Measurements from ENCODE around the gene CLIC2.
"Not testable (repeated sequence)": the region's sequence is repeated elsewhere in the genome, so short reads cannot be mapped to it uniquely, and the experiment has no call there.

DNA sequence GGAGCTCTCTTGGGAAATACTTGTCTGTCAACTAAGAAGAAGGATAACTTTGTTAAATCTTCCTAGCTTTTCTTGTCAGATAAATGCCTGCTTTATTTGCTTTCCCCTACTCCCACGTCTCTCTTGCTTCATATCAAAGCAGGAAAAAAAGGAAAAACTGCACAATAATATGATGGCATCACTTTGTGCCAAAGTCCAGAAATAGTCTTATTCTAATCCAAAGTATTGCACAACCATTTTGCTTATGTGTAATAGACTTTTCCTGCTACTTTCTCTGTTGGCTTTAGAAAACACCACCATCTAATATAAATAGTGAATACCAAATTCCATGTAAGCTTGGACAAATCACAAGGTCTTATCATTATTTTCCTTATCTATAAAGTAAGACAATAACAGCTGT is 11.3 kb upstream of the CLIC2 start:
- TF ChIP-seq, protein P1, sequence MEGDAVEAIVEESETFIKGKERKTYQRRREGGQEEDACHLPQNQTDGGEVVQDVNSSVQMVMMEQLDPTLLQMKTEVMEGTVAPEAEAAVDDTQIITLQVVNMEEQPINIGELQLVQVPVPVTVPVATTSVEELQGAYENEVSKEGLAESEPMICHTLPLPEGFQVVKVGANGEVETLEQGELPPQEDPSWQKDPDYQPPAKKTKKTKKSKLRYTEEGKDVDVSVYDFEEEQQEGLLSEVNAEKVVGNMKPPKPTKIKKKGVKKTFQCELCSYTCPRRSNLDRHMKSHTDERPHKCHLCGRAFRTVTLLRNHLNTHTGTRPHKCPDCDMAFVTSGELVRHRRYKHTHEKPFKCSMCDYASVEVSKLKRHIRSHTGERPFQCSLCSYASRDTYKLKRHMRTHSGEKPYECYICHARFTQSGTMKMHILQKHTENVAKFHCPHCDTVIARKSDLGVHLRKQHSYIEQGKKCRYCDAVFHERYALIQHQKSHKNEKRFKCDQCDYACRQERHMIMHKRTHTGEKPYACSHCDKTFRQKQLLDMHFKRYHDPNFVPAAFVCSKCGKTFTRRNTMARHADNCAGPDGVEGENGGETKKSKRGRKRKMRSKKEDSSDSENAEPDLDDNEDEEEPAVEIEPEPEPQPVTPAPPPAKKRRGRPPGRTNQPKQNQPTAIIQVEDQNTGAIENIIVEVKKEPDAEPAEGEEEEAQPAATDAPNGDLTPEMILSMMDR (conservative IDR thresholded peaks at IDR 0.05; ENCODE audit: low read length) = not testable (repeated sequence)
- not testable (repeated sequence) for TF ChIP-seq EZH2phosphoT487 (IDR thresholded peaks at IDR 0.05; ENCODE audit: borderline replicate concordance, low read depth, low read length)
